Activated CD4-positive, alpha-beta T cell treated with anti-CD3 and anti-CD28 coated beads, Interleukin-2, Interleukin-4, amounts not matched to agents 100 ng/mL and 50 ng/mL, durations not matched to agents 16 hours and 8 hours (primary cell): Measurements from ENCODE around the gene FASLG.
"Not testable (repeated sequence)": the region's sequence is repeated elsewhere in the genome, so short reads cannot be mapped to it uniquely, and the experiment has no call there.

Source experiments
- DNase-seq: peaks from one replicate; pipeline ENCODE4 v3.0.0-alpha.2; 2020; ENCODE audit warnings: low spot score

Gene FASLG, protein sequence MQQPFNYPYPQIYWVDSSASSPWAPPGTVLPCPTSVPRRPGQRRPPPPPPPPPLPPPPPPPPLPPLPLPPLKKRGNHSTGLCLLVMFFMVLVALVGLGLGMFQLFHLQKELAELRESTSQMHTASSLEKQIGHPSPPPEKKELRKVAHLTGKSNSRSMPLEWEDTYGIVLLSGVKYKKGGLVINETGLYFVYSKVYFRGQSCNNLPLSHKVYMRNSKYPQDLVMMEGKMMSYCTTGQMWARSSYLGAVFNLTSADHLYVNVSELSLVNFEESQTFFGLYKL

DNA sequence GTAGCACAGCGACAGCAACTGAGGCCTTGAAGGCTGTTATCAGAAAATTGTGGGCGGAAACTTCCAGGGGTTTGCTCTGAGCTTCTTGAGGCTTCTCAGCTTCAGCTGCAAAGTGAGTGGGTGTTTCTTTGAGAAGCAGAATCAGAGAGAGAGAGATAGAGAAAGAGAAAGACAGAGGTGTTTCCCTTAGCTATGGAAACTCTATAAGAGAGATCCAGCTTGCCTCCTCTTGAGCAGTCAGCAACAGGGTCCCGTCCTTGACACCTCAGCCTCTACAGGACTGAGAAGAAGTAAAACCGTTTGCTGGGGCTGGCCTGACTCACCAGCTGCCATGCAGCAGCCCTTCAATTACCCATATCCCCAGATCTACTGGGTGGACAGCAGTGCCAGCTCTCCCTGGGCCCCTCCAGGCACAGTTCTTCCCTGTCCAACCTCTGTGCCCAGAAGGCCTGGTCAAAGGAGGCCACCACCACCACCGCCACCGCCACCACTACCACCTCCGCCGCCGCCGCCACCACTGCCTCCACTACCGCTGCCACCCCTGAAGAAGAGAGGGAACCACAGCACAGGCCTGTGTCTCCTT lies at the start of gene FASLG:
Gene FASLG, plus strand, starts transcription at position 233 of the 583 bp plus-strand sequence. Its CDS starts 99 bp downstream, at position 332.
- DNase-seq, result peak; percentile 79

DNA sequence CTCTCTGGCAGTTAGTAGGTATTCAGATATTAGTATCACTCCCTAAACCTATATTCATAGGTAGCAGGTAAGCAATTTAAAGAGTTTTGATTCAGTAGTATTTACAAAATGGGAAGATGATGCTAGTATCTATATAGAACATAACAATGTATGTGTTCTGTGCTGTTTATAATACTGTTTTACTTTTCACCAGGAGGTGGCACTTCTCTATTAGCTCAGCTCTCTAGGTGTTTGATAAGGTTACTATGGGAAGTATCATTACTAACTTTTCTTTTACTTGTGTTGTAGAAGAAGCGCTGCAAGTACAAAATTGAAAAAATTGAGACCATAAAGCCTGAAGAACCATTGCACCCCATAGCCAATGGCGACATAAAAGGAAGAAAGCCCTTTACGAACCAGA lies 49.4 kb upstream of the FASLG start:
- DNase-seq, result peak; percentile 36

DNA sequence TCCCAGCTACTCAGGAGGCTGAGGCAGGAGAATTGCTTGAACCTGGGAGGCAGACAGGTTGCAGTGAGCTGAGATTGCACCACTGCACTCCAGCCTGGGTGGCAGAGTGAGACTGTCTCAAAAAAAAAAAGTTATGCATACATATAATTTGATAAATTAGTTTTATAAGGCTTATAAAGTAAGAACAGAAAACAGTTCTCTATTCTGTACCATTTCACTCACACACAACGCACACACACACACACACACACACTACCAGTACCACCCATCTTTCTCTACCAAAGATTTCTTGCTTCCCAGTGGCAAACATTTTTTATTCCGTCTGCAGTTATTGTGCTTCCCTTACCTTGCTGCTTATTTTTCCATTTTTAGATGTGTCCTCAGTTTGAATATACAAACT lies 46.4 kb upstream of the FASLG start:
- no peak for DNase-seq

DNA sequence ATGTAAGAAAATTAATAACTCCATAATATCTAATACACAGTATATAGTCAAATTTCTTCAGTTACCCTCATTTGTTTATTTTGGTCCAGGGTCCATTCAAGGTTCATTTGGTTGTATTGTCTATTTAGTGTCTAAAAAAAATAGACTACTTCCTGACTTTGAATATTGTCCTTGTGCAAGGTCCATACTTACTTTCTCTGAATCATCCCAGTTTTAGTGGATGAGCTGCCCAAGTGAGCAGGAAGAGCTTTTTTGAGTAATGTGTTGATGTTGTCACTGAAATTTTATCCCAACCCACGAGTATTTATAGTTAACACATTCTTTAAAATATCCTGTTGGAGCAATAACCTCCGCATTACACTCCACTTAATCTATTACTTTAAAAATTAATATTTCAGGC lies 45.6 kb upstream of the FASLG start:
- no peak for DNase-seq

DNA sequence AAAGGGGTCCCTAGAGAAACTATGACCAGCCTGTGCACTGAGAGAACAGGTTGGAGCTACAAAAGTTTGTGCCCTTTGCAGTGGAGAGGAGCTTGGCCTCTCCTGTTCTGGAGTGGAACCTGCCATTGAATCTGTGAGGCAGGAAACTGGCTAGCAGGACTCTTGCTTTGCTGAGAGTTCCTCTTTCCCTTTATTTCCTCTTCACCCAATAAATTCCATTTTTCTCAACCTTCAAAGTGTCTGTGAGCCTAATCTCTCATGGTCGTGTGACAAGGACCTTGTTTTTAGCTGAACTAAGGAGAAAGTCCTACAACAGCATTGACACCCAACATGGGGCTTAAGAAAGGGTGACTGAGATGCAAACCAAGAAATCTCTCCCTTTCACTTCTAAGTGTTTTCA lies 42.7 kb upstream of the FASLG start:
- DNase-seq, result no peak

DNA sequence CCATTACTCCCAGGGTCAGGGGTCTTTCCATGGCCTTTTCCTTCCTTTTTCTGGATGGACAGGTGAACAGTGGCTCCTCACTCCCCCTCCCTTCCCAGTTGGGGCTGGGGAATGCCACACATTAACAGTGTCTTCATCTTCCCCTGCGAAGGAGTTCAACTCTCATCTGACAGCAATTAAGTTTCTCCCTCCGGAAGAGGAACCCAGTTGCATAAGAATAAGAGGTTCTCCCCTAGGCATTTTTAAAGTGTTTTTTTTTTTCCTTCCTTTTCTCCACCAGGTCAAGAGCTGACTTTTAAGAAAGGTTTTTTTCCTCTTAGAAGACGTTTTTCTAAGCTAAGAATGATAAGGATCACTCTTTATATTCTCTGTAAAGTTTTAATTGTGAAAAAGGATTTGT lies 42.3 kb upstream of the FASLG start:
- no peak for DNase-seq

DNA sequence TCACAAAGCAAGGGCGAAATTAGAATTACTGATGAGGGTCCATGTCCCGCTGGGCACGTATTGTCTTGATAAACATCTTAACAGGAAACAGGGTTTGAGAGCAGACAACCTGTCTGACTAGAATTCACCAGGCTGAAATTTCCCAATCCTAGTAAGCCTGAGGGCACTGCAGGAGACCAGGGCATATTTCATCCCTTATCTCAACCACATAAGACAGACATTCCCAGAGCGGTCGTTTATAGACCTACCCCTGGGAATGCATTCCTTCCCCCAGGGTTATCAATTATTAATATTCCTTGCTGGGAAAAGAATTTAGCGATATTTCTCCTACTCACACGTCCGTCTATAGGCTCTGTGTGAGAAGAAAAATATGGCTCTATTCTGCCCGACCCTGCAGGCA lies 38.3 kb upstream of the FASLG start:
- DNase-seq, result not testable (repeated sequence)

DNA sequence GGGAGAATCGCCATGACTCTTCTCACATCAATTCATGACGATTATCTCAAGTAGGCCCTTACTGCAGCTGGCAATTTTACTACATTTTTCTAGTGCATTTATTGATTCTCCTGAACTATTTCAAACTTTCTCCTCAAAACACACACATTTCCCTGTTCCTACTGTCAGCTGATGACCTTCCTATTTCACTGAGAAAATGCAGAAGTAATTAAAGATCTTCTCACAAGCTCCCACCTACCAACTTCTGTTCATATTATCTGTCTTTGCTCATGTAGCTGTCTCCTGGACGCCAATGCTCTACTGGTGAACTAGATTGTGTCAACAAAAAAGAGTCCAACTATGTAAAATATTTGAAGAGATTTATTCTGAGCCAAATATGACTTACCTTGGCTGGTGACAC lies 36.4 kb upstream of the FASLG start:
- no peak for DNase-seq

DNA sequence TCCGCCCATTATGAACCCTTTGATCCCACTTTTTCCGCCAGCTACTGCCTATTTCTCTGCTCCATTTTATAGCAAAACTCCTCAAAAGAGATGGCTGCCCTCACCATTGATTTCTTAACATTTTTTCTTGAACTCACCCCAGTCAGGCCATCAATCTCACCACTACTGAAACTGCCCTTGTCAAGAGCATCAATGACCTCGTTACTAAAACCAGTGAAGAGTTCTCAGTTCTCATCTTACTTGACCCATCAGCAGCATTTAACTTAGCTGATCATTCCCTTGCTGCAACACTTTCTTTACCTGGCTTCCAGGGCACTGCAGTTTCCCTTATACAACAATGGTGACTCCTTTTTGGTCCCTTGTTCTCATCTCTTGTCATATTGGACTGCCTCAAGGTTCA lies 35.2 kb upstream of the FASLG start:
- no peak for DNase-seq

DNA sequence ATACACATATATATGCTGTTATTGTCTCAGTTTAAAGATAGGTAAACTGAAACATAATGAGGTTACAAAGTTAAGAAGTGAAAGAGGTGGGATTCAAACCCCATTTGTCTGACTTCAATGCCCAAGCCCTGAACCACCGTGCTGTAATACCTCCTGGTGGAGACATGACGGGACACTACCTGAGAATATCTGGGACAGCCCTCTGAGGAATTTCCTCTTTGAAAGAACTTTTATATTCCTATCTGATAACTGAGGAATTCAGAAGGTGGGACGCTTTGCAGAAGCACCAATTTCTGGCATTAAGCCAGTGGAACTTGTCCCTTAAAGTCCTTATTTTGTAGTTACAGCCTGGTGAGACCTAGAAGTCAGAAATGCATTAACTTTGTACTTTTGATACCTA lies 32.1 kb upstream of the FASLG start:
- DNase-seq, result no peak

DNA sequence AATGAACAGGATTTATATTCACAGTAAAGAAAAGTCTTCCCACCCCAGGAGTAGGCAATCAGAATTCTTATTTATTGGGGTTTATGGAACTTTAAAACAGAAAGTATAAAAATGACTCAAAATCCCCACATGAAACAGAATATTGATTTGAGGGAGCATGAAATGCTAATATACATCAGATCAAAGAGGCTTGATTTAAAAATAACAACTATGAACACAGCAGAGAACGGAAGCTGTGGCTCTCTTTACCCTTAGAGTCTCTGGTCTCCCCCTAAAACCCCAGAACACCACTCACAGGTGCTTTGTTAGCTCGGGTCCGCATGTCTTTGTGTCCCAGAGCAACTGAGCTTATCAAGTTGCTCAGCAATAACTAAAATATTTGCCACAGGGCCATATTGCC lies 31.2 kb upstream of the FASLG start:
- DNase-seq, result no peak

DNA sequence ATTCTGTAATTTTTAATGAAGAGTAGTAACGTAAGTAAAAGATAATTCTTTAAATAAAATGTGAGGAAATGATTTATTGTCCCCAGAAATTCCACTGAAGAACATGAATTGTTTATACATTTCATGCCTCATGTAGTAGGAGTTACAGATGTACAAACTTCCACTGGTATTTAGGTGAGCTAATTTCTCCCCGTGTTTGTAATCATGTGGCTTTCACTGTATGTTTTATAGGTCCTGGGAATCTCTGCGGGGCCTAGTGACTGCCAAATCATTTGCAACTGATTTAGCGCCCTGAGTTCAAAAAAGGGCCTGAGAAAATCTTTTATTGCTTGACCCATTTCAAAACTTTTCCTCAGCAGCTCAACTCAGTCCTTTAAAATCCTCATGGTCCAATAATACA lies 30.5 kb upstream of the FASLG start:
- no peak for DNase-seq

DNA sequence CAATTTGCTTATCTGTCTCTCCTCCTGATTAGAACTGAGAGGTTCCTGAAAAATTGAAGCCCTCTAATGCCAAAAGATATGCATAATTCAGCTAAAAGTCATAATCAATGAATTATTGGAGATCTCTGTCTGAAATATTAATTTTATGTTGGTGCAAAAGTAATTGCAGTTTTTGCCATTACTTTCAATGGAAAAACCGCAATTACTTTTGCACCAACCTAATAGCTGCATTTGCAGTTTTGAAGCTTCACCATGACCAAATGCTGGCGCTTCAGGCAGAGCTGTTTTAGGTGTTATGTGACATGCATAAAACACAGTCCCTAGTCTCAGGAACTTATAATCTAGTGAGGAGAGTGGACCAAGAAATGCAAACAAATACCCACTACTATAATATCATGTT lies 29.7 kb upstream of the FASLG start:
- DNase-seq, result no peak

DNA sequence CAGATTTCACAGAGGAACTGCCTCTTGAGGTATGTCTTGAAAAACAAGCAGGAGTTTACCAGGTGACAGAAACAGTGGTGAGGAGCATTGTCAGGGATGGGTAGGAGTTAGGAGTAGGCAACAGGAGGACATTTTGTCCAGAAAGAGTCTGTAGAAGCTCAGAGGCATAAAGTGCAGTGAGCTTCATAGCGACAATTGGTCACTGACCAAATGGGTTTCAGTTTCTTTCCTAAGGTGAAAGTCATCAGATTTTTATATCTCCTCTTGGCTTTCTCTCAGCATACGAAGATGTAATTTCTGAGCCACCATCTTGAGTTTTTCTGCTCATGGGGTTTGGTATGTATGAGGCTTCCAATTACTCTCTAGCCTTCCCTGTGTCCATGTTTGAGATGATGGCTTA lies 29.3 kb upstream of the FASLG start:
- no peak for DNase-seq

DNA sequence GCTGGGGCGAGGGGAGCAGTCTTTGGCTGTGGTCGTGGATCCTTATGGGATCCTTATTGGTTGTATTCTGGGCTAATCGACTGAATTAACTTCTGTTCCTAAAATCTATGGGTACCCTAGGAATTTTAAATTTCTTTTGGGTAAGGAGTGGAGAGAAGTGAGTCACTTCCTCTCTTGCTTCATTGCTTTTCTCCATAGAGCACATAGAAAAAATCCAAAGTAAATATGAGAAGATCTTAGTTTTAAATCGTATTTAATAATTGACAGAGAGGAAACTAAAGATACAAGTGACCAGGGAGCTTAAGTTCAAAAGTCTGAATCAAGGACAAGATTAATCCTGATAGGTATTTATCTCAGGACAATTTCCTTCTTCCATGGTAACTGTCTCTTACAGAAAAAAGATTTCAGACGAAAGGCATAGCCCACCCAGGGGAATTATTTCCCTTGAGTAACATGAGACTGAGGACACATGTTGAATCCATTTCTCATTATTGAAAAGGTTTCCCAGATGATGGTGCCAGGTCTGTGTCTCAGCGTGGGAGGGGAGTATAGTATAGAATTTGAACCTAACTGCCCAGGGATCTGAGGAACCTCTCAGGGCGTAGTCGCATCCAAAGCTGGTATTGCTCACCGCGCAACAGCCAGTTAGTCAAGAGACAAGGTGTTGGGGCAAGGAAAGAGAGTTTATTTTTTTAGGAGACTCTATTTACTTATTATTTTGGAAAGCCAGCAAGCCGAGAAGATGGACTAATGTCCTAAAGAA lies 28.7 kb upstream of the FASLG start:
- no peak for DNase-seq

DNA sequence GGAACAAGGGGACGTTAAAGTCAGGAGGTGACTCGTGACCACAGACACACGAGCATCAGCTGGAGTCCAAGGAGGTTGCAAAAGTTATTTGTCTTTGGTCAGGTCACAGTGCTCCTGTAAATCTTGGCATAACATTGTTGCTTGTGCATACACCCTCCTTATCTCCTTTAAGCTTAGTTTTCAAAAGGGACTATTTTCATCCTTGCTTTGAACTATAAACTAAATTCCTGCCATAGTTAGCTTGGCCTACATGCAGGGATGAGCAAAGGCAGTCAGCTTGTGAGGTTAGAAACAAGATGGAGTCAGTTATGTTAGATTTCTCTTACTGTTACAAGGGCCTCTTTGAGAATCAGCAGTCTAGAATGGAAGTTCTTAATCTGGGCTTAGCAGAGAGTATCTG lies 28.0 kb upstream of the FASLG start:
- DNase-seq, result no peak

DNA sequence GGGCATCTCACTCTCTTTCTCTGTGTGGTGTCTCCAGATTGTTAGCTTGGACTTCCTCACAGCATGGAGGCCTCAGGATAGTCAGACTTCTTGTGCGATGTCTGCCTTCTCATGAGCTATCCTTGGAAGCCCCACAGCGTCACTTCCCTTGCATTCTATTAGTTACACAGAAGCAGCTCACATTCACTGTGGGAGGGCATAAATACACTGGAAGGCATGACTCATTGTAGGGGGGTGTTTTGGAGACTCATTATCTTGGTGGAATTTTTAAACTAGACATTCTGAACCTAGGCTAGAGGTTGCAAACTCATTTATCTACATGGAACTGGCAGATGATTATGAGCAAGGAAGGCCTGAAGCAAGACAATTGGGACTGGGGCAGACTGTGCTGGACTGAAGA lies 21.4 kb upstream of the FASLG start:
- DNase-seq, result no peak

DNA sequence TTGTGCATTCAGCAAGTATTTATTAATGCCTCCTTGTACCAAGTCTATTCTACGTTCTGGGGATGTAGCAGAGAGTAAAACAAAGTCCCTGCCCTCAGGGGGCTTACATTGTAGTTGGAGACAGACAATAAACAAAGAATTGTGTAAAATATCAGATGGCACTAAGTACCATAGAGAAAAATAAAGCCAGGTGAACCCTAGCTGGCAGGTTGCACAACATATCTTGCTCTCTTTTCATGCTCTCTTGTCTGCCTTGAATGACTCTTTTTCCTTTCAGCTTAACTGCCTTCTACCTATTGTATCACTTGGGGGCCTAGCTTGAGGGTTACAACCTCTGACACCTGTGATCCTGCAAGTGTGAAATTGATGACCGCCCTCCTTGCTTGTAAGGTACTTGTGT lies 20.7 kb upstream of the FASLG start:
- DNase-seq, result no peak

DNA sequence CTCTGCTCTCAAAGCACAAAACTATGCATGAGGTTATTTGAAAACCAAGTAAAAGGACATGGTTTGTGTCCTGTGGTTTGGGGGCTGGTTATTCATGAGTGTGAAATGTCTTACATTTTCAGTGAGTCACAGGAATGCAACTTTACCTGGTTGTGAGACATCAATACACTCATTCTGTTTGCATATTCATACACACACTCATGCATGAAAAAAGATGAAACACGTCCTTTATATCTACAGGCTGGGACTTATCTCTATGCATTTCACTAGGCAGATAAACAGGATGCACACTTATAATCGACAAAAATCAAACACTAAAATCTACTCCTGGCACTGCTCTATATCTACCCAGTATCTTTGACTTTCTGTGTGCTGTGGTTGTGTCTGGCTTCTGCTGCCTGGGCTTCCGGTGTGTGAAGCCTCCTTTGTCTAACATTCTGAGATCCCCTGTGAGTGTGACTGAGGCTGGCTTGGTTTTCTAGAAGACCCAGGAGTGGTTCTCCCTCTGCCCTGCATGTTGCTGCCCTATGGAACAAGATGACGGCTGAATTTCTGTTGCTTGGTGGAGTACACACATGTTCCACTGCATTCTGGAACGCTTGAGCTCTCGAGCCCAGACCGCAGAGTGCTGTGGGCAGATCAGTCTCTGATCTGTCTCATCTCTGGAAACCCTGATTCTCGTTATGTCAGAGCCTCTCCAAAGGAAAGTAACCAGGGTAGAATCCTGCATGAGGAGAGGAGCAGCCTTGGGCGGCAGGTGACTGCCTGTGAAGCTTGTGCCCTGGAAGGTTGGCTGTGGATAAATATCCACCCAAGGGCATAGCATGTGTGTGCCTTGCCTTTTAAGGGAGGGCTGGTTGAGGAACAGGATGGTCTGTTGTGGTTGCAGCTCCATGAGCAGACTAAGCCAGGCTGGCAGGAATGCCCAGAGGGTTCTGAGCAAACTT lies 19.7 kb upstream of the FASLG start:
- peak; percentile 96 for DNase-seq

DNA sequence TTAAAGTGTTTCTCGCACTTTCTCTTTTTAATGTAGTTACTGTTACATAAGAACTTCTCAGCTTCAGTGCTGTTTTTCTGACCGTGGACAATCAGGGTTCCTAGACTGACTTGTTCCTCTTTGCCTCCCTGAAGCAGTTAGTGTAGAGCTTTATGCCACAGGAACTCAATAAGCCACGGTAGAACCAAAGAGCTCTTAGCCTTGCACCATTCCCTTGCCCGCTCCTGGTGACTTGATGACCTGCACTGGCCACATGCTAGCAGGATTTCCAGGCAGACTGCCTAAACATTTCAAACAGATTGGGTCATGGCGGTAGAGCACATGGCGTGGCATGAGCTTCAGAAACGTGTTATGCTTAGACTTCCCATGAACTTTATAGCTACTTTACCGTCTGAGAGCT lies 18.8 kb upstream of the FASLG start:
- no peak for DNase-seq

DNA sequence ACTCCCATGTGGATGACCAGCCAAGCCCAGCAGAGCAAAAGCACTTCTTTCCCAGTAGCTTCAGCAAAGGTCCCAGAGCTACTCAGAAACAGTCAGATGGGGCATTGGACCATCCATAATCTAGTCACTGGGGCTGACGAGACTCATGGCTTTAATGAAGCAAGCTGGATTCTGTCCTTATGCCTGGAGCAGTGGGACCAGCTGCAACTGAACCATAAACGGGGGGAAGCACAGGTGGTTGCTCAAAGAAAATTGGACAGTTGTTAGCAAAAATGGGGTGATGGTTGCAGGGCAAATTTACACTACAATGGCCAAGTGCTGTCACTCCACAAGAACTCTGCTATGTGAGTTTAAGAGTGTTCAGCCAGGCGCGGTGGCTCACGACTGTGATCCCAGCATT lies 17.4 kb upstream of the FASLG start:
- no peak for DNase-seq

DNA sequence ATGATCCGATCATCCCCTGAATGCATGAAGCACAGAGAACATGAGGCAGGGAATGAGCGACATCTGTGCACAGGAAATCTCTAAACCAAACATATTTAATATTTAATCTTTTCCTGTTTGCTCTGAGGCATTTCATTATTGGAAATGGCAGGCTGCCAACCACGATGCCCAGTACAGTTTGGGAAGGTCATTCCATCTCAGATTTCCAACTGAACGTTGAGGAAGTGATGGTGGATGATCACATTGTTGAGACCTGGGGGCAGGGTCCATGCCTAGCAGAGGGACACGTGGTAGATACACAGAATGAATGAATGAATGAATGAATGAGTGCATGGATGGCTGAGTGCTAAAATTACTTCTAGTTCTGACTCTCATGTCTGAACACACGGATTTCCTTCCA lies 15.9 kb upstream of the FASLG start:
- DNase-seq, result no peak
